H1 (cell line): Measurements from ENCODE around the gene EIF2B5. TPM values are rescaled to one million over a fixed set of nuclear protein-coding genes. Genes with fewer than 3 reads are reported as not detected.

Source experiments
- CTCF ChIA-PET: fragments of 300-600 bp; sonication (Branson Sonifier 250); formaldehyde crosslinking; loops from one replicate; lab custom pipeline; 2021; ENCODE audit not compliant: partially characterized antibody; lab: Charles Lee
- POLR2A ChIA-PET: fragments of 300-600 bp; sonication (Branson Sonifier 250); formaldehyde crosslinking; loops from one replicate; lab custom pipeline; 2021; ENCODE audit warnings: inconsistent platforms; ENCODE audit not compliant: partially characterized antibody; lab: Charles Lee
- DNase-seq, 2 experiments: peaks; one replicate each; pipeline versions ENCODE4 v3.0.0 to v3.0.0-alpha.2; 2010 to 2022; ENCODE audit warnings: low spot score in 2 of 2, low read depth in 1 of 2, mixed read lengths in 1 of 2
- FAIRE-seq: peaks from 2 replicates; lab custom pipeline; 2011; peaks lifted over from hg19 to GRCh38; lab: Jason Lieb, UNC
- H2AFZ ChIP-seq: 2 replicates; pipeline ENCODE4 v1.8.1; 2012; ENCODE audit warnings: low read length, inconsistent platforms
- H2AK5ac ChIP-seq: 2 replicates; pipeline ENCODE4 v1.6.1; 2013; ENCODE audit warnings: low read depth, low read length
- H2BK120ac ChIP-seq: replicated peaks from 2 replicates; pipeline ENCODE3; 2013; ENCODE audit warnings: low read depth, low read length, inconsistent platforms
- H2BK12ac ChIP-seq: 2 replicates; pipeline ENCODE4 v1.6.1; 2013; ENCODE audit warnings: low read depth, low read length
- H2BK15ac ChIP-seq: 2 replicates; pipeline ENCODE4 v1.6.1; 2013; ENCODE audit warnings: low read length
- H2BK20ac ChIP-seq: 2 replicates; pipeline ENCODE4 v1.6.1; 2013; ENCODE audit warnings: low read length
- H2BK5ac ChIP-seq: 2 replicates; pipeline ENCODE4 v1.6.1; 2013; ENCODE audit warnings: low read depth, low read length
- H3K14ac ChIP-seq: 2 replicates; pipeline ENCODE4 v1.6.1; 2013; ENCODE audit warnings: inconsistent platforms; ENCODE audit not compliant: insufficient read length
- H3K18ac ChIP-seq: 2 replicates; pipeline ENCODE4 v1.6.1; 2013; ENCODE audit warnings: low read length; ENCODE audit errors: extremely low read depth
- H3K23ac ChIP-seq: 2 replicates; pipeline ENCODE4 v1.6.1; 2013; ENCODE audit warnings: inconsistent platforms; ENCODE audit not compliant: insufficient read length
- H3K23me2 ChIP-seq: 2 replicates; pipeline ENCODE4 v1.6.1; 2013; ENCODE audit warnings: low read depth, low read length
- H3K27ac ChIP-seq: 2 replicates; pipeline ENCODE4 v1.6.1; 2011; ENCODE audit warnings: low read depth, low read length, inconsistent platforms
- H3K27me3 ChIP-seq, 4 experiments: replicated peaks in 1 of 4; 1 replicate in 1 of 4; 2 replicates in 3 of 4; pipeline versions ENCODE4 v1.6.1 to v1.8.1; 2011 to 2013; ENCODE audit warnings: low read length in 3 of 4, mild to moderate bottlenecking in 3 of 4, inconsistent platforms in 2 of 4, mixed read lengths in 2 of 4, moderate library complexity in 1 of 4; ENCODE audit not compliant: control insufficient read depth in 3 of 4, insufficient read depth in 3 of 4; ENCODE audit errors: extremely low read depth in 1 of 4
- H3K36me3 ChIP-seq, 4 experiments: 2 replicates each; pipeline versions ENCODE4 v1.6.1 to v1.8.1; 2011 to 2013; ENCODE audit warnings: mild to moderate bottlenecking in 4 of 4, low read length in 3 of 4, moderate library complexity in 2 of 4, control low read depth in 1 of 4, inconsistent platforms in 1 of 4; ENCODE audit not compliant: insufficient read depth in 4 of 4, control insufficient read depth in 2 of 4
- H3K4ac ChIP-seq: replicated peaks from 2 replicates; pipeline ENCODE3; 2013; ENCODE audit warnings: low read length, low read depth, mixed read lengths, inconsistent platforms; ENCODE audit not compliant: insufficient read length
- H3K4me1 ChIP-seq, 4 experiments: replicated peaks in 1 of 4; 1 replicate in 1 of 4; 2 replicates in 3 of 4; pipeline versions ENCODE4 v1.6.1 to v1.8.1; 2011 to 2013; ENCODE audit warnings: low read length in 3 of 4, inconsistent platforms in 2 of 4, mixed read lengths in 1 of 4; ENCODE audit not compliant: insufficient read depth in 4 of 4, control insufficient read depth in 3 of 4
- H3K4me2 ChIP-seq, 2 experiments: 2 replicates each; pipeline versions ENCODE4 v1.6.1 to v1.8.1; 2011 to 2013; ENCODE audit warnings: low read depth in 2 of 2, low read length in 2 of 2, control low read depth in 1 of 2, inconsistent platforms in 1 of 2, mild to moderate bottlenecking in 1 of 2; ENCODE audit not compliant: insufficient read depth in 1 of 2
- H3K4me3 ChIP-seq, 4 experiments: fragments of 200-600, 300-600 bp in 1 of 4; sonication (generic), shearing (Covaris generic), sonication (Bioruptor Twin) in 1 of 4; 2 replicates each; pipeline versions ENCODE4 v1.5.1 to v1.8.1; 2011 to 2016; ENCODE audit warnings: low read length in 4 of 4, low read depth in 3 of 4, control low read depth in 2 of 4, inconsistent platforms in 2 of 4, mild to moderate bottlenecking in 2 of 4, mixed read lengths in 1 of 4, moderate library complexity in 1 of 4; ENCODE audit not compliant: insufficient read depth in 2 of 4; ENCODE audit errors: extremely low read depth in 1 of 4
- H3K56ac ChIP-seq: replicated peaks from 2 replicates; pipeline ENCODE3; 2013; ENCODE audit warnings: low read depth, mild to moderate bottlenecking, mixed read lengths, low read length, inconsistent platforms; ENCODE audit not compliant: insufficient read length
- H3K79me1 ChIP-seq: 2 replicates; pipeline ENCODE4 v1.6.1; 2013; ENCODE audit warnings: low read depth, low read length, control low read depth
- H3K79me2 ChIP-seq, 2 experiments: 2 replicates each; pipeline versions ENCODE4 v1.6.1 to v1.8.1; 2012 to 2013; ENCODE audit warnings: low read length in 2 of 2, mild to moderate bottlenecking in 2 of 2, inconsistent platforms in 1 of 2; ENCODE audit not compliant: insufficient read depth in 2 of 2, control insufficient read depth in 1 of 2
- H3K9ac ChIP-seq, 4 experiments: replicated peaks in 1 of 4; 1 replicate in 1 of 4; 2 replicates in 3 of 4; pipeline versions ENCODE4 v1.6.1 to v1.8.1; 2011 to 2013; ENCODE audit warnings: low read depth in 3 of 4, low read length in 3 of 4, control low read depth in 2 of 4, mild to moderate bottlenecking in 2 of 4, moderate library complexity in 2 of 4, inconsistent platforms in 1 of 4; ENCODE audit errors: extremely low read depth in 1 of 4
- H3K9me3 ChIP-seq, 2 experiments: 2 replicates each; pipeline versions ENCODE4 v1.6.1 to v1.8.1; 2012 to 2013; ENCODE audit warnings: mild to moderate bottlenecking in 2 of 2, moderate library complexity in 2 of 2, control low read depth in 1 of 2, inconsistent platforms in 1 of 2, low read depth in 1 of 2, low read length in 1 of 2, mixed read lengths in 1 of 2; ENCODE audit not compliant: insufficient read depth in 2 of 2
- H4K20me1 ChIP-seq, 2 experiments: replicated peaks in 1 of 2; 2 replicates each; pipeline versions ENCODE3 to v1.8.1; 2011 to 2013; ENCODE audit warnings: inconsistent platforms in 2 of 2, low read length in 2 of 2, mild to moderate bottlenecking in 1 of 2; ENCODE audit not compliant: insufficient read depth in 2 of 2, control insufficient read depth in 1 of 2
- H4K5ac ChIP-seq: 2 replicates; pipeline ENCODE4 v1.6.1; 2013; ENCODE audit warnings: low read length, low read depth, mixed read lengths, inconsistent platforms; ENCODE audit not compliant: insufficient read length
- H4K8ac ChIP-seq: 2 replicates; pipeline ENCODE4 v1.8.0; 2013; ENCODE audit warnings: mild to moderate bottlenecking, moderate library complexity, low read length, inconsistent platforms; ENCODE audit not compliant: insufficient read depth; ENCODE audit errors: extremely low read depth
- H4K91ac ChIP-seq: replicated peaks from 2 replicates; pipeline ENCODE3; 2013; ENCODE audit warnings: low read length, mixed read lengths, inconsistent platforms; ENCODE audit not compliant: insufficient read length
- BACH1 ChIP-seq: IDR thresholded peaks from 2 replicates; pipeline ENCODE4 v1.6.1; 2012; ENCODE audit warnings: low read length, improper control_type of control experiment
- BRCA1 ChIP-seq: IDR thresholded peaks from 2 replicates; pipeline ENCODE4 v1.6.1; 2012; ENCODE audit warnings: low read depth, low read length, improper control_type of control experiment
- CHD2 ChIP-seq: IDR thresholded peaks from 2 replicates; pipeline ENCODE4 v1.6.1; 2012; ENCODE audit warnings: low read length, improper control_type of control experiment
- EGR1 ChIP-seq: IDR thresholded peaks from 2 replicates; pipeline ENCODE4 v1.6.1; 2011; ENCODE audit warnings: low read depth, low read length, borderline replicate concordance
- EP300 ChIP-seq, 2 experiments: IDR thresholded peaks; 1 replicate in 1 of 2; 2 replicates in 1 of 2; pipeline ENCODE4 v1.6.1; 2011 to 2012; ENCODE audit warnings: low read depth in 2 of 2, low read length in 2 of 2, mild to moderate bottlenecking in 2 of 2, borderline replicate concordance in 1 of 2, inconsistent platforms in 1 of 2, moderate library complexity in 1 of 2
- EZH2 ChIP-seq: fragments of 200-600 bp; sonication (generic); IDR thresholded peaks from 2 replicates; pipeline ENCODE4 v1.7.1; 2012; ENCODE audit warnings: low read depth, mild to moderate bottlenecking, moderate library complexity, low read length, inconsistent platforms; ENCODE audit not compliant: severe bottlenecking
- MAFK ChIP-seq: IDR thresholded peaks from 2 replicates; pipeline ENCODE4 v1.6.1; 2012; ENCODE audit warnings: low read depth, mild to moderate bottlenecking, improper control_type of control experiment, low read length
- MAX ChIP-seq: IDR thresholded peaks from 2 replicates; pipeline ENCODE4 v1.6.1; 2012; ENCODE audit warnings: inconsistent platforms
- SIRT6 ChIP-seq: IDR thresholded peaks from one replicate; pipeline ENCODE4 v1.7.1; 2012; ENCODE audit warnings: low read length, inconsistent platforms
- SUZ12 ChIP-seq: fragments of 200-600 bp; sonication (generic); IDR thresholded peaks from 2 replicates; pipeline ENCODE4 v1.6.1; 2012; ENCODE audit warnings: mild to moderate bottlenecking, inconsistent platforms, low read length, moderate library complexity, mixed read lengths
- TBP ChIP-seq: IDR thresholded peaks from 2 replicates; pipeline ENCODE4 v1.6.1; 2011; ENCODE audit warnings: low read depth, low read length, improper control_type of control experiment
- TEAD4 ChIP-seq: IDR thresholded peaks from 2 replicates; pipeline ENCODE4 v1.6.1; 2012; ENCODE audit warnings: low read depth, low read length, inconsistent platforms, mixed read lengths
- WGBS, 2 experiments: shearing (Covaris generic) in 1 of 2; methylation state at CpG; one replicate each; pipeline versions ENCODE4 v1.1.6 to v1.1.7; 2013 to 2015; ENCODE audit warnings: low lambda C conversion rate in 2 of 2, mixed read lengths in 2 of 2, inconsistent platforms in 1 of 2, low coverage in 1 of 2, missing lambda C conversion rate in 1 of 2; ENCODE audit not compliant: insufficient replicate concordance in 2 of 2, insufficient coverage in 1 of 2, insufficient read length in 1 of 2; ENCODE audit errors: extremely low coverage in 1 of 2, missing lambda C conversion rate in 1 of 2; 5-methylcytosine and 5-hydroxymethylcytosine counted together
- polyA plus RNA-seq, 7 experiments: library from polyadenylated mRNA; depleted of rRNA in 3 of 7; stranded (reverse) in 5 of 7; unstranded in 2 of 7; fragments of >200 nt in 5 of 7; fragments of 200-250 nt in 2 of 7; gene quantifications; 1 replicate in 5 of 7; 2 replicates in 1 of 7; 4 replicates in 1 of 7; pipeline versions ENCODE4 v1.2.1 to v1.2.3, GENCODE V29; 2011 to 2013; ENCODE audit warnings: missing spikeins in 2 of 7, mixed read lengths in 2 of 7
- total RNA-seq: library from RNA; stranded (reverse); fragmentation: NEBNext Ultra II Directional; extraction: Animal tissue kit (Norgen Biotek cat#: 25700); gene quantifications from 2 replicates; pipeline ENCODE4 v1.2.1, GENCODE V29; 2021

Gene EIF2B5
- total and polyA plus RNA-seq, 2 of the 8 experiments (the other 6 are each of a cell fraction or from before 2014, with no cell fraction given) = 33.1 to 40.0 TPM

- POLR2A ChIA-PET = interaction anchor here (0.8 to 5.3 kb wide), 14 partner anchors 8 to 87 kb away, joined by 3 to 26 read pairs (median 5); partner anchors contain the start of genes ABCF3, DVL3 and EIF2B5
- Histone ChIP-seq H3K27me3 (no peaks in the 10 kb centered on the region), H3K23ac (no peak overlapping the region), H3K79me1 (peaks cover 8% of the 10 kb centered on the region), H3K18ac (no peak overlapping the region), H3K23me2 (peaks cover 8% of the 10 kb centered on the region), H3K36me3 (peaks cover 5 to 26% (median 17%) of the 10 kb centered on the region in 4 experiments; a peak in 7 of 8 replicates), H3K79me2 (peaks cover 0 to 26% of the 10 kb centered on the region in 2 experiments; a peak in 2 of 4 replicates), H3K27ac (no peak overlapping the region), H2BK120ac (no peak overlapping the region), H3K4me3 (no peak overlapping the region), H3K9me3 (no peaks in the 10 kb centered on the region), H2AK5ac (no peak overlapping the region), H2BK5ac (no peak overlapping the region), H4K20me1 (peaks cover 1 to 5% of the 10 kb centered on the region in 2 experiments), H3K4me2 (no peak overlapping the region), H2AFZ (no peak overlapping the region), H2BK12ac (no peak overlapping the region), H3K4me1 (peaks cover 0 to 20% (median 15%) of the 10 kb centered on the region in 4 experiments; a peak in 6 of 7 replicates), H4K91ac (no peak overlapping the region), H3K56ac (no peak overlapping the region), H4K8ac (no peak overlapping the region), H3K14ac (no peak overlapping the region), H3K4ac (no peak overlapping the region), H2BK15ac (no peak overlapping the region), H3K9ac (no peak overlapping the region), H4K5ac (no peak overlapping the region), H2BK20ac (no peak overlapping the region)
- DNase-seq = no peak
- no peak for FAIRE-seq
- CTCF ChIA-PET = interaction anchor here (0.6 to 2.1 kb wide), 13 partner anchors 11 to 277 kb away, joined by 3 to 7 read pairs (median 3); partner anchors contain the start of gene EEF1AKMT4
- 93% methylated on average over 5 of the region's 5 CpGs; no CpG with 5 or more reads in 1 of the 2 experiments for WGBS, 2 experiments
- TF ChIP-seq BRCA1 (no peak), SIRT6 (no peak), TBP (no peak), CHD2 (no peak), MAX (no peak), EZH2 (no peak), BACH1 (no peak), TEAD4 (no peak), MAFK (no peak), SUZ12 (no peak), EGR1 (no peak), EP300 (IDR thresholded peaks at IDR 0.05; ENCODE audit: borderline replicate concordance in 1 of 2, low read depth in 2 of 2, low read length in 2 of 2) (no peak)
Measured at GRCh38 chr3:184172681-184173373, 37.7 kb downstream of the EIF2B5 start.
